T-helper 2 cell (primary cell): Measurements from ENCODE around the gene ZC3H14.
"Not testable (repeated sequence)": the region's sequence is repeated elsewhere in the genome, so short reads cannot be mapped to it uniquely, and the experiment has no call there.

Source experiments
- DNase-seq, 5 experiments: peaks; one replicate each; pipeline versions ENCODE4 v3.0.0 to v3.0.0-alpha.2; 2012 to 2022
- total RNA-seq, 2 donors: gene quantifications; one replicate each; lab custom pipeline; 2026; lab: John Stamatoyannopoulos, UW

ZC3H14 gene
- 29.9 to 50.4 reads per million in 2 donors for total RNA-seq

- DNase-seq, result peak; percentile 73 to 92 (median 81)
Measured at GRCh38 chr14:88562831-88563686, at the start of gene ZC3H14. ZC3H14 (plus strand) TSS chr14:88563037; CDS start chr14:88563134, 97 bp downstream.

GRCh38 chr14:88515499-88516221, 47.2 kb upstream of the ZC3H14 start:
- no peak for DNase-seq

GRCh38 chr14:88516861-88517357, 45.9 kb upstream of the ZC3H14 start:
- no peak for DNase-seq

GRCh38 chr14:88518592-88519512, 44.0 kb upstream of the ZC3H14 start:
- no peak for DNase-seq

GRCh38 chr14:88519907-88520306, 42.9 kb upstream of the ZC3H14 start:
- DNase-seq, result no peak

GRCh38 chr14:88521818-88522217, 41.0 kb upstream of the ZC3H14 start:
- no peak for DNase-seq

- DNase-seq, result no peak
Measured at GRCh38 chr14:88522393-88522792, 40.4 kb upstream of the ZC3H14 start.

GRCh38 chr14:88529889-88530288, 32.9 kb upstream of the ZC3H14 start:
- DNase-seq, result not testable (repeated sequence)

- DNase-seq, result no peak
Measured at GRCh38 chr14:88533064-88533602, 29.7 kb upstream of the ZC3H14 start.

- DNase-seq, result no peak
Measured at GRCh38 chr14:88535149-88535548, 27.7 kb upstream of the ZC3H14 start.

- no peak for DNase-seq
Measured at GRCh38 chr14:88535813-88536212, 27.0 kb upstream of the ZC3H14 start.

GRCh38 chr14:88541324-88541723, 21.5 kb upstream of the ZC3H14 start:
- DNase-seq, result no peak

- no peak for DNase-seq
Measured at GRCh38 chr14:88542857-88543795, 19.7 kb upstream of the ZC3H14 start.

- DNase-seq, result no peak
Measured at GRCh38 chr14:88545256-88545655, 17.6 kb upstream of the ZC3H14 start.

- no peak for DNase-seq
Measured at GRCh38 chr14:88546621-88547385, 16.0 kb upstream of the ZC3H14 start.

GRCh38 chr14:88547386-88547780, 15.5 kb upstream of the ZC3H14 start:
- no peak for DNase-seq

GRCh38 chr14:88550078-88550477, 12.8 kb upstream of the ZC3H14 start:
- DNase-seq, result no peak

- DNase-seq, result peak in 2 of 5 experiments; percentile 29 to 48
Measured at GRCh38 chr14:88551094-88551870, 11.6 kb upstream of the ZC3H14 start.

GRCh38 chr14:88551980-88552431, 10.8 kb upstream of the ZC3H14 start:
- no peak for DNase-seq
